ENCODE measurements around the gene ZNF223.

ZNF223 gene
- total RNA-seq, result 0 to 0.42 reads per million in 2 donors

DNA sequence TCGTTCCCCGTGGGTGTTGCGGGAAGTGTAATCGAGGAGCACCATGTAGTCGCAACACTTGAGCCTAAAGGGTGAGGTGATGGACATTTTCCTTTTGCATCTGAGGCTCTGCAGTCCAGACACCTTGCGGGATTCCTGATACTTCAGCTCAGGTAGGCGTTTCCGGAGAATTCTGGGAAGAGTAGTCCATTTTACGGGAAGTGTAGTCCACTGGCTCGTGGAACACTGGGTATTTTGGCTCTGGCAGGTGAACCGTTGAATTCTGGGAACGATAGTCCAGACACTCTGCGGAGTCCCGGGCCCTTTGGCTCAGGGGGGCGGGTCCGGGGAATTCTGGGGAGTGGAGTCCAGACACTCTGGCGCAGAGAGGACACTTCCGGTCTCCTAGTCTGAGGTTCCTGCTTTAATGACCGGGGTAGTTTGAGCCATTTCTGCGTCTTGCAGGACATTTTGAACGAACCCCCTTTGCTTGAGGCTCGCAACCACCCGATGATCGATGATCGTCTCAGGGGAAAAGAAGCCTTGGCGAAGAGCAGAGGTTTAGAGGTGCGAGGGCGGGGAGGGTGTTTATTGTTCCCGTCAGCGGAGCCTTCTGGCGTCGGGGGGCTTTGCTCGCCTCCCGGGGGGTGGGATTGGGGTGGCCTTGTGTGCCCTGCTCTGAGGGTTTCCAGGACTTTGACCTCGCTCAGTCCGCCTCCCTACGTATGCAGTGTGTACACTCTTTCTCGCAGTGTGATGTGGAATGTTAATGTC lies at the start of gene ZNF223:
ZNF223 (plus strand) TSS at position 387 of the 753 bp plus-strand sequence. CDS start 3,141 bp downstream, outside the sequence.
- peak; percentile 19 for DNase-seq

DNA sequence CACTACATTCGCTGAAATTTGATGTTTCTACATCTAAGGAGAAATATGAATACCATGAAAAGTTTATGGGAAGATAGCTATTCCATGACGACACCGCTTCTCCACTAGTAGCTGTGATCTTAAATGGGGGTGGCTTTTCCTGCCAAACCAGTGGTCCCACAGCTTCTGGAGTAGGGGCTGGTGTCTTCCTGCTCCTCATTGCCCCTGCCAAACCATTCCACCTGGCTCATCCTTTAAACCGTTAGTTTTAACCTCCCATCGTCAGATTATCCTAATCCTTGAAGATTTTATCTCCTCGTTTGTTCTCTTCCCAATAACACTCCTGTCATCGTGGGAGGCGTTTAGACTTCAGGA lies 49.6 kb upstream of the ZNF223 start:
- DNase-seq, result no peak

DNA sequence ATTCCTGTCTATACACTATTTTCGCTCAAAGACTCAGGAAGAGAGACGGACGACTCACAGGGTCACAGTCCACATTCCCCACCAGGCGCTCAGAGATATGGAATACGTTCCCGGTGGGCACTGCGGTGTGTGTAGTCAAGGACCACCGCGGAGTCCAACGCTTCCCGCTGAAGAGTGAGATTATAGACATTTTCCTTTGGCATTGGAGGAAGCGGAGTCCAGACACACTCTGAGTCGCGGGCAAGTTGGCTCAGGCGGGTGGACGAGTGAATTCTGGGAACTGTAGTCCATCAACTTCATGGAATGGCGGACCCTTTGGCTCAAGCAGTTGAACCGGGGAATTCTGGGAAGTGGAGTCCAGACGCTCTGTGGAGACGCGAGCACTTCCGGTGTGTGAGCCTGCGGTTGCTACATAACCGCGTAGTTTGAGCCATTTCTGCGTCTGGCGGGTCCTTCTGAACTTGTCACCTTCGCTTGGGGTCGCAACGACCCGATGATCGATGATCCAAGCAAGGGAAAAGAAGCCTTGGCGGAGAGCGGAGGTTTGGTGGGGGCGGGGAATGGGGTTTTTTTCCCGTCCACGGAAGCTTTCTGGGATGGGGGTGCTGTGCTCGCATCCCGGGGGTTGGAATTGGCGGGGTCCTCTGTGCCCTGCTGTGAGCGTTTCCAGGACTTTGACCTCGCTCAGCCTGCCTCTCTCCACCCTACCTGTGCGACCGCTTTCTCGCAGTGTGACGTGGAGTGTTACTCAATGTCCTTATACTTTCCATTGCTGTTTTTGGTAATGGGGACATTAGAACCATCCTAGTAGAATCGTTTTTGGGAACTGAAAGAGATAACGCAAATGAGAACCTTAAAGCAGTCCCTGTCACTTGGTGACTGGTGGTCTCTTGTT lies 49.0 kb upstream of the ZNF223 start, which contains the start of gene ZNF230:
ZNF230 (plus strand) TSS at position 392 of the 895 bp plus-strand sequence. CDS start 4,122 bp downstream, outside the sequence.
- peak; percentile 68 for DNase-seq

DNA sequence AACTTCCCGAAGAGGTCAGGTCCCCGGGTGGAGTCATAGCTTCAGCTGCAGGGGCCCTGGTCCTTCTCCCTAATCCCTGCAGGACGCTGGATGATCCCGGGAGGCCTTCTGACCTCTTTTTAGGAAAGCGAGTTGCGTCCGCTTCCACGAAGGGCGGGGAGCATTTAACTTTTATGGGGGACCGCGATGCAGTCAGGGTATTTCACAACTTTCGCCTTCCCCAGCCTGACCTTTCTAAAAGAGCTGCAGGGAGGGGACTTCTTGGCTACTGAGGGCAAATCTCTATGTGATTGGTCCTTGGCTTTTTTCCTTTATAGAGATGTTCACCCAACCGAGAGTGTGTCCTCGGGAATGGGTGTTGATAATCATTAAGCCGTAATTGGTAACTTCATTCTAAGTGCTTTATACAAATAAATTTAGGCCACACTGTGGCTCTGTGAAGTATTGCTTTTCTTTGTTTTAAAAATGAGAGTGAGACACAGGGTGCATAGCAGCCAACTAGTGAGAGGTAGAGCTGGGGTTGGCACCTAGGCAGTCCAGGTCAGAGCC lies 48.3 kb upstream of the ZNF223 start:
- no peak for DNase-seq

DNA sequence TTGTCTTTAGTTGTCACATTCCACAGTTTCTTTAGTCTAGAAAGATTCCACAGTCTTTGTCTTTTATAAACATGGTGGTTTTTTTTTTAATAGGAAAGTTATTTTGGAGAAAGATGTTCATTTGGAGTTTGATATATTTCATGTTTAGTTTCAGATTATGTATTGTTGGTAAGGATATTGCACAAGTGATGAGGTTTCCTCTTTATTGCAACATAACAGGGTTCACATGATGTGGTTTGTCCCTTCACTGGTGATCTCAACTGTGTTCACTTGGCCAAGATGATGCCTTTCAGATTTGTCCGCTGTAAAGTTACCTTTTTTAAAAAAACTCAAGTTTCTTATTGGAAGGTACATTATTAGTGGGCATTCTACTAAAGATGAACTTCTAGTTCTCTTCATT lies 45.9 kb upstream of the ZNF223 start:
- no peak for DNase-seq

DNA sequence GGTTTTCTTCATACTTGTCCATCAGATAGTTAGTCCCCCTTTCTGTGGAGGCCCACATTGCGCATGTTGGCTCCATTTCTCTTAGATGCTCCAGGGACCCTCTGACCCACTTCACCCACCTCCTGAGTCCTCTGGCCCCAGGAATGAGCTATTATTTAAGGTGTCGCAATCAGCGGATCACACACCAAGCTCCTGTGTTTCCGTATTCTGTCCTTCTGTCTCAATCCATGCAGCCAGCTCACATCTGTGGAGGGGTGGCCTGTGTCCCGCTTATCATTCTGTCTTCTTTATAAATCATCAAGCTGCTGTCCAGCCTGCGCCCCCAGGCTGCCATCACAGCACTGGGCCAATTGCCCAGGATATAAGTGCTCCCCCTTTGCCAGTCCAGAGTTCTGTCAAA lies 44.4 kb upstream of the ZNF223 start:
- DNase-seq, result no peak

DNA sequence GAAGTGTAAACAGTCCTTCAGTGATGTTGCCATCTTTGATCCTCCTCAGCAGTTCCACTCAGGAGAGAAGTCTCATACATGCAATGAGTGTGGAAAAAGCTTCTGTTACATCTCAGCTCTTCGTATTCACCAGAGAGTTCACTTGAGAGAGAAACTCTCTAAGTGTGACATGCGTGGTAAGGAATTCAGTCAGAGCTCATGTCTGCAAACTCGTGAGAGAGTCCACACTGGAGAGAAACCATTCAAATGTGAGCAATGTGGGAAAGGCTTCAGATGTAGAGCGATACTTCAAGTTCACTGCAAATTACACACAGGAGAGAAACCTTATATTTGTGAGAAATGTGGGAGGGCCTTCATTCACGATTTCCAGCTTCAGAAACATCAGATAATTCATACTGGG lies 41.4 kb upstream of the ZNF223 start:
- no peak for DNase-seq

DNA sequence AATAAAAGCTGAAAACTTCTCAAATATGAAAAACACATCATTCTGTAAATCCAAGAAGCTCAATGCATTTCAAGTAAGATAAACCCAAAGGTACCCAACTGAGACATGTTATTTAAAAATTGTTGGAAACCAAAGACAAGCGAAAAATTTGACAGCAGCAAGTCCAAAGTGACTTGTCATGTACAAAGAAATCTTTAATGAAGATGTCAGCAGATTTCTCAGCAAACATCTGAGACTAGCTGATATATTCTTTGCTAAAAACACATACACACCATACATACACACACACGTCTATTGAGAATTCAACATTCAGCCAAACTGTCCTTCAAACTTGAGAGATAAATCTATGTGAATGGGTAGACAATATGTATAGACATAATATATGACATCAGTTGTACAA lies 32.3 kb upstream of the ZNF223 start:
- DNase-seq, result no peak

DNA sequence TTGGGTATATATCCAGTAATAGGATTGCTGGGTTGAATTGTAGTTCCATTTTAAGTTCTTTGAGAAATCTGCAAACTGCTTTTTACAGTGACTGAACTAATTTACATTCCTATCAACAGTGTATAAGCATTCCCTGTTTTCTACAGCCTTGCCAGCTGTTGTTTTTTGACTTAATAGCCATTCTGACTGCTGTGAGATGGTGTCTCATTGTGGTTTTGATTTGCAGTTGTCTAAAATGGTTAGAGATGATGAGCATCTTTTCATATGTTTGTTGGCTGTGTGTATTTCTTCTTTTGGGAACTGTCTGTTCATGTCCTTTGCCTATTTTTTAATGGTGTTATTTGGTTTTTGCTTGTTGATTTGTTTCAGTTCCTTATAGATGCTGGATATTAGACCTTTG lies 30.6 kb upstream of the ZNF223 start:
- no peak for DNase-seq

DNA sequence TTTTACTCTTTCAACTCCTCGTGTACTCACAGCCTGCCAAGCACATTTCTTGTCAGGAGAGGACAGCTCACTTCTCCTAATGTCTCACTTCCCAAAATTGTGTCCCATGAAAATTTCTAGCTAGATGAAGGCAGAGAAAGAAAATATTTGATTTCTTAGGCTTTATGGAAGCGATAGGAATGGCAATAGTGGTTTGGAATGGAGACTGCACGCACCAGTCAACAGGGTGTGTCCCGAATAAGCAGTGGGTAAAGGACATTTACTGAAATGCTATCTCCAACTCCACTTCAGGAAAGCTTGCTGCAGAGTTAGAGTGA lies 27.0 kb upstream of the ZNF223 start:
- DNase-seq, result no peak

DNA sequence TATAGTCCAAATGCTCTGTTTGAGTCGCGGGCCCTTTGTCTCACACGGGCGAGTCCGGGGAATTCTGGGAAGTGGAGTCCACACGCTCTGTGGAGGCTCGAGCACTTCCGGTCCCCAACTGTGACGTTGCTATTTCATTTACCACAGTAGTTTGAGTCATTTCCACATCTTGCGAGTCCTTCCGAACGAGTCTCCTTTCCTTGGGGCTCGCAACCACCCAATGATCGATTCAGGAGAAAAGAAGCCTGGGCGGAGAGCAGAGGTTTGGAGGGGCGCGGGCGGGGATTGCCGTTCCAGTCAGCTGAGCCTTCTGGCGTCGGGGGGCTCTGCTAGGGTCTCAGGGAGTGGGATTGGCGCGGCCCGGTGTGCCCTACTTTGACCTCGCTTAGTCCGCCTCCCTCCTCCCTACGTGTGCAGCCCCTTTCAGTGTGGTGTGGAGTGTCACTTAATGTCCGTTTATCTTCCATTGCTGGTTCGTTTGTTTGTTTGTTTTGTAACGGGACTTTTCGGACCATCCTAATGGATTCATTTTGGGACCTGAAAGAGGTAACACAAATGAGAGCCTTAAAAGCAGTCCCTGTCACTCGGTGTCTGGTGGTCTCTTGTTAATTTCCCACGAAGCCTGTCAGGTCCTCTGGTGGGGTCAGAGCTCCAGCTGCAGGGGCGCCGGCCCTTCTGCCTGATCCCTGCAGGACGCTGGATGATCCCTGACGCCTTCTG lies 26.5 kb upstream of the ZNF223 start, which contains the start of gene ZNF222:
ZNF222 (plus strand) TSS at position 163 of the 720 bp plus-strand sequence; CDS start at position 221, 58 bp downstream.
- DNase-seq, result peak; percentile 50

DNA sequence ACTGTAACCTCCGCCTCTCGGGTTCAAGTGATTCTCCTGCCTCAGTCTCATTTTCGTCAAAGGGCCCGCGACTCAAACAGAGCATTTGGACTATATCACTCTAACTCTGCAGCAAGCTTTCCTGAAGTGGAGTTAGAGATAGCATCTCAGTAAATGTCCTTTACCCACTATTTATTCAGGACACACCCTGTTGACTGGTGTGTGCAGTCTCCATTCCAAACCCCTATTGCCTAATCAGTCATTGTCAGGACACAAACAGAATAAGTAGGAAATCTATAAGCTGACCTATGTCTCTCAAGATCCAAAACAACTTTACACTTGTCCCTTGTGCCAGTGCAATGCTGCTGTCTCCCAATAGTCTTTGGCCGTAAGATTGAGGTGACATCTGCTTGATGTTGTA lies 25.2 kb upstream of the ZNF223 start:
- DNase-seq, result no peak

DNA sequence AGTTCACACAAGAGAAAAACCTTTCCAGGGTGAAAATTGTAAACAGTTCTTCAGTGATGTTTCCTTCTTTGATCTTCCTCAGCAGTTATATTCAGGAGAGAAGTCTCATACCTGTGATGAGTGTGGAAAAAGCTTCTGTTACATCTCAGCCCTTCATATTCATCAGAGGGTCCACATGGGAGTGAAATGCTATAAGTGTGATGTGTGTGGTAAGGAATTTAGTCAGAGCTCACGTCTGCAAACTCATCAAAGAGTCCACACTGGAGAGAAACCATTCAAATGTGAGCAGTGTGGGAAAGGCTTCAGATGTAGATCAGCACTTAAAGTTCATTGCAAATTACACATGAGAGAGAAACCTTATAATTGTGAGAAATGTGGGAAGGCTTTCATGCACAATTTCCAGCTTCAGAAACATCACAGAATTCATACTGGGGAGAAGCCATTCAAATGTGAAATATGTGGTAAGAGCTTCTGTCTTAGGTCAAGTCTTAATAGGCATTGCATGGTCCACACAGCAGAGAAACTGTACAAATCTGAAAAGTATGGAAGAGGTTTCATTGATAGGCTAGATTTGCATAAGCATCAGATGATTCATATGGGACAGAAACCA lies 19.7 kb upstream of the ZNF223 start:
- DNase-seq, result no peak

DNA sequence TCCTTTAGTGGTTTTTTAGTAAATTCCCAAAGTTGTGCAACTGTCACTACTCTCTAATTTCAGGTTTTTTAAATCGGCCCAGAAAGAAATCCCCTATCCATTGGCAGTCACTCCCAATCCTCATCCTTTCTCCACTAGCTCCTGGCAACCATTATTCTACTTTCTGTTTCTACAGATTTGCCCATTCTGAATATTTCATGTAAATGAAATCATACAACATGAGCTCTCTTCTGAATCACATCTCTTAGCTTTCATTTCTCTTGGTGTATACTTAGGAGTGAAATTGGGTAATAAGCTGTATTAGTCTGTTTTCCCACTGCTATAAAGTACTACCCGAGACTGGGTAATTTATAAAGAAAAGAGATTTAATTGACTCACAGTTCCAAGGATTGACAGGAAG lies 9.7 kb upstream of the ZNF223 start:
- DNase-seq, result no peak

DNA sequence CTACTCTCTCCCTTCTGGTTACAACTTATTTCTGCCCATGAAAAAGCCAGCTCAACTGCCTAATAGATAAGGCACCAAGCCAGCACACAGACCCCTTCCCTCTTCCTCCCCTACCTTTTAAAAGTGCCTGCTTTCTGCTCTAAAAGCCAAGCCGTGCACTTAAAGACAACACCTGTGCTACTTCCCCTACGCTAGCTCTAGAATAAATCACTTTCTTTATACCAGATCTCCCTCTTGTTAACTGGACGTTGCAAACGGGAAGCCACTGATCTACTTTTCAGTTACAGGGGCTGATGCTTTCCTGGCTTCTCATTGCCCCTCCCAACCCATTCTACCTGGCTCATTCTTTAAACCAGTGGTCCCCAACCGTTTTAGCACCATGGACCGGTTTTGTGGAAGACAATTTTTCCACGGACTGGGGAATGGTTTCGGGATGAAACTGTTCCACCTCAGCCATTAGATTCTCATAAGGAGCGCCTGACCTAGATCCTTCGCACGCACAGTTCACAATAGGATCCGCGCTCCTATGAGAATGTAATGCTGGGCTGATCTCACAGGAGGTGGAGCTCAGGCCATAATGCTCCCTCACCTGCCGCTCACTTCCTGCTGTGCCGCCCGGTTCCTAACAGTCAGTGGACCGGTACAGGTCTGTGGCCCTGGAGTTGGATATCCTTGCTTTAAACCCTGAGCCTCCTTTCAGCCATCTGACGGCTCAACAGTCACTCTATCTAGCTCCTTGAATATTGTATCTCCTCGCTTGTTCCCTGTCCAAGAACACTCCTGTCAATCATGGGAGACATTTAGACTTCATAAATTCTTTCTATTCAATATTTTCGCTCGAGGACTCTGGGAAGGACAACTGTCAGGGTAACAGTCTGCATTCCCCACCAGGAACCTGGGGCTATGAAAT lies 841 bp upstream of the ZNF223 start:
- DNase-seq, result no peak

DNA sequence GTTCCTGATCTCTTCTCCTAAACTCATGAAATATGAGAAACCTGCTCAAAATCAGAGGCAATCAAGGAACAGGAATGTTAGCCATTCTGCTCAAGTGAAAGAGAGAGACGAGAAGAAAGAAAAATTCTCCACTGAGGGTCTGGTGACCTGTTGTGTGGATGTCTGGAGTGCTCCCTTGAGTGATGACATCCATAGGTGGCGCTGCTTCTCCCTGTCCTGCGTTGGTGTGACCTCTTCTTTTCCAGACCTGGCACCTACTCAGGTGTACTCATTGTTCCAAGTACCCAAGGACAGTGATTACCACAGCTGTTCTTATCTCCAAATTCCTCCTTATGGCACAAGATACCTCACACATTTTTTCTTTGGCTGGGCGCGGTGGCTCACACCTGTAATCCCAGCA lies 4.0 kb downstream of the ZNF223 start:
- DNase-seq, result no peak

DNA sequence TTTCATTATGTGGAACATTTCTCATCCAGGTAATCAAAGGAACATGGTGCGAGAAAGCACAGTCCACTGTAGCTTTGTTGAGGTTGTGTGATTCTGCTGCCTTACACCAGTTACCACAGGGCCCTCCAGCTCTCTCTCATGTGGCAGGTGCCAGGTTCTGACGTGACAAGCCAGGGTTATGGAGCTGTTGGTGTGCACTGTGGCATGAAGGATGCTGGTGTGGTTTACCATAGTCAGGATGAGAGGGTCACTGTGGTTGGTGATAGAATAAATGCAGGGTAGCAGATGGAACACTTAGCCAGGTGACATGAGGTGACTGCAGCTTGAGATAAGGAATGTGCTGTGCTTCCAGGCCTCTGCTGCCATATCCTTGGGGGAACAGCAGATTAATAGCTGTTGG lies 7.4 kb downstream of the ZNF223 start:
- no peak for DNase-seq

DNA sequence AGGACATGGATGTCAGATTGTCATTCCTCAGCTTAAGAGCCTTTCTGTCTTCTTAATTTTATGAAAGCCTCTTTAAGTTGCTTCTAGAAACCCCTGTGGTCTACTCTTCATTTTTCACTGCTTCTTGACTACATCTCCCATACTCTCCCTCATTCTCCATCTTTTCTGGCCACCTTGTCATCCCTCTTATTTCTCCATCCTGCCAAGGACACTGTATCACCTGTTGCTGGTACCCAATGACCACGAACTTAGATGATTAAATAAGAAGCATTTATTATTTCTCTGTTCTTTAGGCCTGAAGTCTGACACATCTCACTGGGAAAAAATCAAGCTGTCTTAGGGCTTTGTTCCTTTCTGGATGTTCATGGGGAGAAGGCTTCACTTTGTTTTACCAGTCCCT lies 9.2 kb downstream of the ZNF223 start:
- DNase-seq, result no peak

DNA sequence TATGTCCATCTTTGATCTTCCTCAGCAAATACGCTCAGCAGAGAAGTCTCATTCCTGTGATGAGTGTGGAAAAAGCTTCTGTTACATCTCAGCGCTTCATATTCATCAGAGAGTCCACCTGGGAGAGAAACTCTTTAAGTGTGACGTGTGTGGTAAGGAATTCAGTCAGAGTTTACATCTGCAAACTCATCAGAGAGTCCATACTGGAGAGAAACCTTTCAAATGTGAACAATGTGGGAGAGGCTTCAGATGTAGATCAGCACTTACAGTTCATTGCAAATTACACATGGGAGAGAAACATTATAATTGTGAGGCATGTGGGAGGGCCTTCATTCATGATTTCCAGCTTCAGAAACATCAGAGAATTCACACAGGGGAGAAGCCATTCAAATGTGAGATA lies 14.5 kb downstream of the ZNF223 start:
- no peak for DNase-seq

DNA sequence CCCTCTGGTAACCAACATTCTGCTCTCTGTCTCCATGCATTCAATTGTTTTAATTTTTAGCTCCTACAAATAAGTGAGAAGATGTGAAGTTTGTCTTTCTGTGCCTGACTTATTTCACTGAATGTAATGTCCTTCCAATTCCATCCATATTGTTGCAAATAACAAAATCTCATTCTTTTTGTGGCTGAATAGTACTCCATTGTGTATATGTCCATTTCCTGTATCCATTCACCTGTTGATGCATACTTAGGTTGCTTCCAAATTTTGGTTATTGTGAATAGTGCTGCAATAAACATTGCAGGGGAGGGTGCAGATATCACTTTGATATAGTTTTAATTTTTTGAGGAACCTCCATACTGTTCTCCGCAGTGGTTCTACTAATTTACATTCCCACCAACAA lies 17.6 kb downstream of the ZNF223 start:
- DNase-seq, result no peak

DNA sequence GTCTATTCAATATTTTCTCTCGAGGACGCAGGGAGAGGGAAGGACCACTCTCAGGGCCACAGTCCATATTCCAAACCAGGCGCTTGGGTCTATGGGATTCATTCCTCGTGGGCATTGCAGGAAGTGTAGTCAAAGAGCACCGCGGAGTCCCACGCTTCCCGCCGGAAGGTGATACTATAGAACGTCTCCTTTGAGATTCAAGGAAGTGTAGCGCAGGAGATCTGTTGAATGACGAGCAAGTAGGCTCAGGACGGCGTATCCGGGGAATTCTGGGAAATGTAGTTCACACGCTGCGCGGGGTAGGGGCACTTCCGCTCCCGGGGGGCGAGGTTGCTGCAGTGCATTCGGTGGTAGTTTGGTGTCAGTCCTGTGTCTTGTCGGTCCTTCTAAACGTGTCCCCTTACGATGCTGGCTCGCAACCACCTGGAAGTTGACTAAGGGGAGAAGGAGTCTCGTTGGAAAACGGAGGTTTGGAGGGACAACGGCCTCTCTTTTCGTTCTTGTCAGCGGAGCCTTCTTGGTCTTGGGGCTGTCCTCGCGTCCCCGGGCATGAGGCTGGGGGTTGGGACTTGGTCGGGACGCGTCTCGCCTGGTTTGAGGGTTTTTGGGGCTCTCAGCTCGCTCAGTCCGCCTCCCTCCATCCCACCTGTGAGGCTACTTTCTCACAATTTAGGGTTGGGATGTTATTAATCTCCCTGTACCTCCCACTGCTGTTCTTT lies 20.1 kb downstream of the ZNF223 start, which contains the start of gene ZNF284:
ZNF284 (plus strand) TSS at position 336 of the 719 bp plus-strand sequence. CDS start 4,231 bp downstream, outside the sequence.
- peak; percentile 61 for DNase-seq
